Ammon's horn (tissue), 1 donor: ENCODE data around the gene AMOTL2.

Experiments used
- DNase-seq: peaks from one replicate; pipeline ENCODE4 v3.0.0-alpha.2; 2016; ENCODE audit warnings: low spot score

AMOTL2 gene

GRCh38 chr3:134378818-134379217 is 4.6 kb upstream of the AMOTL2 start:
- DNase-seq = no peak

- DNase-seq = peak; percentile 74
Observed at GRCh38 chr3:134378384-134378783, 4.1 kb upstream of the AMOTL2 start.

GRCh38 chr3:134377896-134378295 is 3.6 kb upstream of the AMOTL2 start:
- no peak for DNase-seq

GRCh38 chr3:134376786-134377426 is 2.7 kb upstream of the AMOTL2 start:
- no peak for DNase-seq

- DNase-seq = no peak
Observed at GRCh38 chr3:134376385-134376765, 2.1 kb upstream of the AMOTL2 start.

- no peak for DNase-seq
Observed at GRCh38 chr3:134375582-134376384, 1.5 kb upstream of the AMOTL2 start.

- DNase-seq = no peak
Observed at GRCh38 chr3:134374791-134375581, 739 bp upstream of the AMOTL2 start.

- DNase-seq = peak; percentile 91
Observed at GRCh38 chr3:134373271-134374104, 759 bp downstream of the AMOTL2 start.

GRCh38 chr3:134372396-134373270 is 1.6 kb downstream of the AMOTL2 start:
- DNase-seq = no peak

- no peak for DNase-seq
Observed at GRCh38 chr3:134371542-134372324, 2.5 kb downstream of the AMOTL2 start.

GRCh38 chr3:134370611-134371531 is 3.4 kb downstream of the AMOTL2 start:
- DNase-seq = no peak

GRCh38 chr3:134369861-134370596 is 4.2 kb downstream of the AMOTL2 start:
- DNase-seq = no peak

- no peak for DNase-seq
Observed at GRCh38 chr3:134369231-134369741, 5.0 kb downstream of the AMOTL2 start.

GRCh38 chr3:134368751-134369105 is 5.5 kb downstream of the AMOTL2 start:
- DNase-seq = no peak

GRCh38 chr3:134367869-134368750 is 6.1 kb downstream of the AMOTL2 start:
- DNase-seq = no peak

GRCh38 chr3:134366928-134367811 is 7.1 kb downstream of the AMOTL2 start:
- DNase-seq = peak; percentile 98
